HG02759 (cell line): ENCODE measurements around the gene ZNRF1.

Experiments used
- ATAC-seq: cut with Tn5 transposase; IDR thresholded peaks from one replicate; pipeline ENCODE4 v1.9.1; 2021; ENCODE audit warnings: mild to moderate bottlenecking, moderate library complexity; ENCODE audit not compliant: unreplicated experiment

The ZNRF1 gene

DNA sequence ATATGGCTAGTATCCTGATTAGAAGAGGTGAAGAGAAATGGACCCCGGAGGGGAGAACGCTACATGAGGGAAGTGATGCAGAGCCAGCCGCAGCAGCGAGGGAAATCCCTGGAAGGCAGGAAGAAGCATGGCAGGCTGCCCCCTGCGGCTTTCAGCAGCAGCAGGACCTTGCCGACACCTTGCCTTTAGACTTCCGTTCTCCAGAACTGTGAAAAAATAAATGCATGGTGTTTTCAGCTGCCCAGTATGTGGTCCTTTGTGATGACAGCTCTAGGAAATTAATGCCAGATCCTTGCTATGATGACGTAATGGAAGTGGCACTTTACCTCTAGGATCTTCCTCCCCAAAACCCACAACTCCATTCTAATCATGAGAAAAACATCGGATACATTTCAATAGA, 139.8 kb downstream of the ZNRF1 start:
- no peak for ATAC-seq

DNA sequence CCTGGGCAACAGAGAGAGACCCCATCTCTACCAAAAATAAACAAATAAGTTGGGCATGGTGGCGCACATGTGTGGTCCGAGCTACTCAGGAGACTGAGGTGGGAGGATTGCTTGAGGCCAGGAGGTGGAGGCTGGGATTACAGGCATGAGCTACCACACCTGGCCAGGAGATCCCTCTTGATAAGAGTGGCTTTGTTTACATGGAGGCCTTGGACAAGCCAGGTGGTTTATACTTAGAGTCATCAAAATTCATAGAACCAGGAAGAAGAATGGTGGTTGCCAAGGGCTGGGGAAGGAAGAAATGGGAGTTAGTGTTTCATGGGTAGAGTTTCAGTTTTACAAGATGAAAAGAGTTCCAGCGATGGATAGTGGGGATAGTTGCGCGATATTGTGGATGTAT, 140.7 kb downstream of the ZNRF1 start:
- no peak for ATAC-seq

GRCh38 chr16:75143941-75144340, 145.1 kb downstream of the ZNRF1 start:
- ATAC-seq: no peak

- ATAC-seq: no peak
These were observed 149.1 kb downstream of the ZNRF1 start for GRCh38 chr16:75147968-75148310.

DNA sequence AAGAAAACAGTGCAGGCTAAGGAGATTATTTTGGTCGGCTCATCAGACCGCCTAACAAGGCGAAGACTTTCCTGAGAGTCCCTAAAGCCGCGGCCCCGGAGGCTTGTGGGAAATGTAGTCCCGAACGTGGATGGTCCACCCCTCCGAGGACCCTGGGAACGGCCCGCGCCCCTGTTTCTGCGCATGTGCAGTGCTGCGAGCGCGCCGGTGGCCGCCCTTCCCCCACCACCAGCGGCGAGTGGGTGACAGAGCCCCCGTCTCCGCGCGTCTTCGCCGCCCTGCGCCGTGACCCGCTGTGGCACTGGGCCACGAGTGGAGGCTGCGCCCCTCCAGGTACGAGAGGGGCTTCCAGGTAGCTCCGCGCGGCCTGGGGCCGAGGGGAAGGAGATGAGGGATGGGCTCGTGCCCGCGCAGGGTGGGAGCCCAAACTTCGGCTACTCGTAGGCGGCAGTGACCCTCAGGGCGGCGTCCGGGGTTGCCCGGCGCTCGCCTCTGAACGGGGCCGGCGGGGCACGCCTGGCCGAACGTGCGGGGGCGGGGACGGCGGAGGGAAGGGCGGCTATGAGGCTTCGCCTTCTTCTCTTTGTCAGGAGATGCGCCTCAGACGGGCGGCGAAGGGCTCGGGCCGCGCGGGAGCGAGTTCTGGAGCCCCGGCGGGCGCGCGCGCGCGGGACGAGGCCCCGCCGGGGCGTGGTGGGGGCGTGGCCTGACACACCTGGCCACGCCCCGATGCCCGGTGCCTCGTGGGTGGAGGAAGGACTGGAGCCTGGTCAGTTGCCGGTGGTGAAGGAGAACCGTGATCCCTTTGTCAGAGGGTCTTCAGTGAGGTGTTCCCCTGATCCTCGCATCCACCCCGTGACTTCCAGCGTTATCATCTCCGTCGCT, 149.7 kb downstream of the ZNRF1 start, which contains the start of gene ZFP1:
ZFP1 (plus strand) TSS at position 214 of the 885 bp plus-strand sequence. CDS start 4,428 bp downstream, outside the sequence.
- peak; percentile 84 for ATAC-seq

- ATAC-seq: no peak
These were observed 153.0 kb downstream of the ZNRF1 start for GRCh38 chr16:75151798-75152197.

DNA sequence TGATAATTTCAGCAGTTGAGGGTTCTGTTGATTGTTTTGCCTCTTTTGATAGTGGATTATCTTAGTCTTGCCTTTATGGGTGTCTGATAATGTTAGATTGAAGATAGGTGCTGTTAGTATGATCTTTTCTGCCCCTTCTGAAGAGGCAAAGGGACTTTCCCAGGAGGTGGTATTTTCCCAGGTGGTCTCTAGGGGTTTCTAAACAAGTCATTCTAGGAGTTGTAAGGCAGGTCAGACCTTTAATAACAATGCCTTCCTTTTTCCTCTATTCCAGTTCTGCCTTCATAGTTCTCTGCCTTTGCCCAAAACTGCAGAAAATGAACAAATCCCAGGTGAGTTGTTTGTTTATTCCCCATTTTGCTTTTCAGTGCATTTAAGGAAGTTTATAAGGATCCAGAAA, 153.8 kb downstream of the ZNRF1 start:
- ATAC-seq: no peak

DNA sequence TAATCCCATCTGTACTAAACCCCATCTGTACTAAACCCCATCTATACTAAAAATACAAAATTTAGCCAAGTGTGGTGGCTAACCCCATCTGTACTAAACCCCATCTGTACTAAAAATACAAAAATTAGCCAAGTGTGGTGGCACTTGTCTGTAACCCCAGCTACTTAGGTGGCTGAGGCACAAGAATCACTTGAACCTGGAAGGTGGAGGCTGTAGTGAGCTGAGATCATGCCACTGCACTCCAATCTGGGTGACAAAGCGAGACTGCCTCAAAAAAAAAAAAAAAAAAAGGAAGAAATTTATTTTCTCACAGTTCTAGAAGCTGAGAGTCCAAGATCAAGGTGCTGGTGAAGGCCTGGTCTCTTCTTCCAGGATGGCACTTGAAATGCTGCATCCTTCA, 161.6 kb downstream of the ZNRF1 start:
- no peak for ATAC-seq
